Hematopoietic multipotent progenitor cell treated with erythropoietin and hydrocortisone succinate and interleukin-3 and kit ligand, for 4 days (in vitro differentiated cells): ENCODE results near the gene PEAK1.
A peak's percentile ranks its signal among the peaks of the same experiment; 100 is the strongest.
"Not testable (repeated sequence)": the region's sequence is repeated elsewhere in the genome, so short reads cannot be mapped to it uniquely, and the experiment has no call there.

Source experiments
- DNase-seq: peaks from one replicate; pipeline ENCODE4 v3.0.0-alpha.2; 2015

Gene PEAK1

DNA sequence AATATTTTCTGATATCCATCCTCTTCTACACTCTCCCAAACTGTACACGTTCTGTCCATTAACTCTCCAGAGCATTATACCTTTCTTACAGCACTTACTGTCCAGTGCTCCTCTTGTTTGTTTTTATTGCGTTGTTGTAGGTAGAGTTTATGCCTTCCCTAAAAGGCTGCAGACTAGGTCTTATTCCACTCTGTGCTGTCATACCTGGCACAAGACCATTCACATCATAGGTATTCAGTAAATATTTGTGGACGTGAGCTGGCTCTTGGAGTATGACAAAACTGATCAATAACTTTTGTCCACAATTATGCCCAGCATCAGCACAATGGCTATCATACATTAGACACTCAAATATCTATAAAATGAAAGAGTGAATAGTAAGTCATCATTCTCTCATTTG, 5.2 kb upstream of the PEAK1 start:
- DNase-seq = no peak

DNA sequence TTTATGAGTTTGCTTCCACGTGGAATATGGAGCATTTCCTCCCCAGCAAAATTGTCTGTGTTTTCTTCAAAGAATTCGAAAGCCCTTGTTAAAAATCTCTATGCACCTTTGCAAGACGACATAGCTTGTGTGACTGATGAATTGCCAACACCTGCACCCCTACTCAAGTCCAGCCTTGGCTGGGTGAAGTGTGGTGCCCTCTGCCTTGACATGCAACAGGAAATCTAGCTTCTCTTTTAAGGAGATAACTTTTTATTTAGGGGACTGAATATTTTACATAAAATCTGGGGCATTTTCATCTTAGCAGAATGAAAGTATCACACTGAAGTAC, 1.4 kb upstream of the PEAK1 start:
- DNase-seq = peak; percentile 43

DNA sequence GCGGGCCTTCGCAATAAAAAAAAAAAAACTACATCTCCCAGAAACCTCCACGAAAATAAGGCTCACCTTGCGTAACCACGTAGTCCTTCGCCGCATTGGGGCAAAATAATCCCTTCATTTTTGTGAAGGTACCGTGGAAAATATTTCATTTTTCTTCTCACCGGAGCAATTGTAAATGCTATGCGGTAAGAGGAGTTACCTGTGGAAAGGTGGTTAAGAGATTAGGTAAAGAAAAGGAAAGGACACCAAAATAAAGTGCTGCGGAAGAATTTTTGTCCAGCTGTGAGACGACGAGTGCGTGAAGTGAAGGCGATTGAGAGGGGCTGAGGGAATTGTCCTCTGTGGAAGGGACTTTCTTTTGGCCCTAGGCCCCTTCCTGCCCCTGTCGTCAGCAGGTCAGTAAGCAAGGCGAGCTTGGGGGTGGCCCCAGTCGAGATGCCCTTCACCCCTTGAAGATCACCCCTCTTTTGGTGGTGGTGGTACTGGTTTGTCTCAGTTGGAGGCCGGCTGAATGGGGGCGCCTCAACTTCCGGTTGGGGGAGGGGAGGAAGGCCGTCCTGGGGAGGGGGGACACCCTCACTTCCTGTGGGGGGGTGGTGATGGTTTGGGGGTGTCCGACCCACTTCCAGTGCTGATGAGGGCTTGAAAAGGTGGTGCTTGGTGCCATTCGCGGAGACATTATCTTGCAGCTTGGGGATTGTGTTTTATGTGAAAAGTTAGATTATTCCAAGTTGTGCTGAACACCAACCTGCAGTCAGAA, 886 bp upstream of the PEAK1 start, which contains the start of gene HMG20A:
TSS of gene HMG20A (plus strand) at position 279 of the 760 bp plus-strand sequence. CDS start 37,520 bp downstream, outside the sequence.
- DNase-seq = peak; percentile 91

- DNase-seq = peak; percentile 55
Measured at GRCh38 chr15:77418966-77419835, 703 bp downstream of the PEAK1 start.

DNA sequence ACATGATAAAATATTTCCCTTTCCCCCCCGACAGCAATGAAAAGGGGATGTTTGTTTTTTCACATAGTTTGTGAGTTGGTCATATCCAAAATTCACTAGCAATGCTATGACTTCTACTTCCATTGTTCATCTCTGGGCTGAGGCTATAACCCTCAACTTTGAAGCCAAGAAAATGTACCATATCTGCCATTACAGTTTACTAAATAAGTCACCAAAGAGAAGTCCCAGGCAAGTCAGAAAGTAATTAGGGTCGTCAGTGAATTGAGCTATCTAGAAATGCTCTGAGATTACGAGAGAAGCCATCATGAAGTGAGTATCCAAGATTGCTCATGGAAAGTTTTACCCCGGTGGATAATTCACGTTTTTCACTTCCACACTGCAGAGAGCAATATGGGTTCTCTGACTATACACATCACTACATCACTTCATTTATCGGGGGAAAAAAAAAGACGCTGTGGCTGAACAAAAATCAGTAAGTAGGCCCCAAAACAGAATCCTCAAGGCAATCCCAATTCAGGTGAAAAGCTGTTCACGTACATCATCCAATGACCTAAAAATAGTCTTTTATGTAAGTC, 1.4 kb downstream of the PEAK1 start:
- no peak for DNase-seq

DNA sequence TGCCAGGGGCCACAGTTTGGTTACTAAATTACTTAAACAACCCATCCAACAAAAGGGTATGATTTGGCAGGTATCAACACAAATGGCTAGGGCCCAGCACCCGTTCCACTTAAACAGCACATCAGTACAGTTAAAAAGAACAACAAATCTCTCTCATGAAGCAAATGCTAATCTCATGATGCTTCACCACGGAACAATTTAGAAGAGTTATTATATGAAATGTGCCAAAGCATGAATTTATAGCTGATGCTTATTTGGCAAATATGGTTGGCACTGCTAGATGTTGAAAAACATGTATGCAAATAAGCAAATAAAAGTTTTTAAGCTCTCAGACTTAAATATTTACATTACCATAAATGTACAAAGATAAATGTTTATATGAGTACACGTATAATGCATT, 2.3 kb downstream of the PEAK1 start:
- no peak for DNase-seq

- DNase-seq = no peak
Measured at GRCh38 chr15:77416954-77417353, 3.0 kb downstream of the PEAK1 start.

- DNase-seq = peak; percentile 14
Measured at GRCh38 chr15:77416148-77416455, 3.8 kb downstream of the PEAK1 start.

- DNase-seq = peak; percentile 14
Measured at GRCh38 chr15:77415450-77416147, 4.3 kb downstream of the PEAK1 start.

GRCh38 chr15:77414789-77415442, 5.0 kb downstream of the PEAK1 start:
- peak; percentile 66 for DNase-seq

DNA sequence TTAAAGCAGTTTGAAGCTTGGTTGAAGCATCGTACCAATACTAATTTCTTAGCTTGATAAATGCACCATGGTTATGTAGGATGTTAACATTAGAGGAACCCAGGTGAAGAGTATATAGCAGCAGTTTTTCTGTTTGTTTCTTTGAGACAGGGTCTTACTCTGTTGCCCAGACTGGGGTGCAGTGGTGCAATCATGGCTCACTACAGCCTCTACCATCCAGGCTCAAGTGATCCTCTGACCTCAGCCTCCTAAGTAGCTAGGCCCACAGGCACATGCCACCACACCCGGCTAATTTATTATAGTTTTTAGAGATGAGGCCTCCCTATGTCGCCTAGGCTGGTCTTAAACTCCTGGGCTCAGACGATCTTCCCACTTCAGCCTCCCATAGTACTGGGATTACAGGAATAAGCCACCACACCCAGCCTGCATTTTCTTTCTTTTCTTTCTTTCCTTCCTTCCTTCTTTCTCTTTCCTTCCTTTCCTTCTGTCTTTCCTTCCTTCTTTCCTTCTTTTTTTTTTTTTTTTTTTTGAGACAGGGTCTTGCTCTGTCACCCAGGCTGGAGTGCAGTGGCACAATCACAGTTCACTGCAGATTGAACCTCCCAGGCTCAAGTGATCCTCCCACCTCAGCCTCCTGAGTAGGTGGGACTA, 6.1 kb downstream of the PEAK1 start:
- peak; percentile 21 for DNase-seq

DNA sequence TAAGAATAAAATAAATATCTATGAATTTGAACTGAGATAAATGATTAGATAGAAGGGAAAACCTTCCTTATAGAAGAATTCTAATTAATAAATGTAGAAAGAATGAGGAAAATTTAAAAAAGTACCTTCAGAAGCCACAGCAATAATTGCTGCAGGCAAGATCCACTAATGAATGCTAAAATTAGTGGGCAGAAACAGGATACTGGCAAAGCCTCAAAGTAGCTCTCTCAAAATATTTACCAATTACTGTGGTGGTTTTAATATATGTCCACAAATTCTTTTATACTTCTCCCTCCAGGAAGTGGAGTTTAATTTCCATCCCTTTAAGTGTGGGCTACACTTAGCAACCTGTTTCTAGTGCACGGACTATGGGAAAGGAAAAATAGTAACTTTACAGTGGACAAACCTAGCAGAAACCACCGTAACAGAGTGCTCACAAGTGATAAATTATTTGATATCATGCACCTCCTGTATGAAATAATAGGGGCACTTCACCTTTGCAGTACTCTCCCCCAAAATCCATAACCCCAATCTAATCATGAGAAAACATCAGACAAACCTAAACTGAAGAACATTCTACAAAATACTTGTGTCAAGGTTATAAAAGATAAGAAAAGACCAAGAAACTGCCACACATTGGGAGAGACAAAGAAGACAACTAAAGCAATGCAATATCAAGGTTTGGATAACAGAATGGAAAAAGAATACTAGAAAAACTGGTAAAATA, 6.8 kb downstream of the PEAK1 start:
- peak; percentile 42 for DNase-seq

- DNase-seq = no peak
Measured at GRCh38 chr15:77411619-77411976, 8.3 kb downstream of the PEAK1 start.

DNA sequence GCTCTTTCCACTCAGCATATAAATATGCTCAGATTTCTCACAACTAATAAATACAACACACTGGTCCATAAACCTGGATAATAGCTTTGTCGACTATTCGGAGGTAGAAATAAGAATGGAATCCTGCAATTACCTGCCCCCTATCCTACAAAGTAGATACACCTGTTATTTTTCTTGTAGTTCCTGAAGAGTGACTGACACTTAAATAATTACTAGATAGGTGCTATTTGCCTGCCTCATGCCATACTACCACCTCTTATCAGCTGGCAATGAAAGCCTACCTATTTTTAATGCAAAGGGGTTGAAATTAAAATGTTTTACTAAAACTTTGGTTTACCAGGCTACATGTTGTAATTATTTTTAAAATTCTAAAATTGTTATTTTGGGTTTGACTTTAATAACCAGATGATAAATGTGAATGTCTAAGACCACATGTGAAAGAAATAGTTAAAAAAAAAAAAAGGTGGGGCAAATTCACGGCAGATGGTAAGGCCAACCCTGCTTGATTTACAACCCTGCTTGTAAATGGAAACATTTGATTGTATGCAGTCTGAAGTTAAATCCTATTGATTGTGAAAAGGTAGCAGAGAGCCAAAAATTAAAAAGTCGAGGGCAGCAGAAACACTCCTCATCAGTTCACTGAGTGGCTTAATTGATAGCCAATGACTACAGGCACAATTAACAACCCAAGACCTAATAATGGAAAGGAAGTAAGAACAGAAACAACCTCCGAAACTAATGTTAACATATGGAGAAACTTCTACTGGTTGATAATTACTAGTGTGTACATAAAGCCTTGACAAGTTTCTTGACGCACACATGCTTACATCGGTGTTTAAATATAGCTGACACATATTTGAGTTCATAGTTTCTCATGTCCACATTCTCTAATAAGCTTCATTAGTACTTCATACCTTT, 8.9 kb downstream of the PEAK1 start:
- no peak for DNase-seq

GRCh38 chr15:77410157-77410500, 9.8 kb downstream of the PEAK1 start:
- DNase-seq = not testable (repeated sequence)

GRCh38 chr15:77409259-77410156, 10.4 kb downstream of the PEAK1 start:
- peak; percentile 68 for DNase-seq

DNA sequence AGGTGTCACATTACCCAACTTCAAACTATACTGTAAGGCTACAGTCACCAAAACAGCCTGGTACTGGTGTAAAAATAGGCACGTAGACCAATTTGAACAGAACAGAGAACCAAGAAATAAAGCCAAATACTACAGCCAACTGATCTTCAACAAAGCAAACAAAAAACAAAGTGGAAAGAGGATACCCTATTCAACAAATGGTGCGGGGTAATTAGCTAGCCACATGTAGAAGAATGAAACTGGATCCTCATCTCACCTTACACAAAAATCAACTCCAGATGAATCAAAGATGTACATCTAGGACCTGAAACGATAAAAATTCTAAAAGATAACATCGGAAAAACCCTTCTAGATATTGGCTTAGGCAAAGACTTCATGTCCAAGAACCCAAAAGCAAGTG, 13.1 kb downstream of the PEAK1 start:
- no peak for DNase-seq

GRCh38 chr15:77406173-77406759, 13.6 kb downstream of the PEAK1 start:
- not testable (repeated sequence) for DNase-seq

DNA sequence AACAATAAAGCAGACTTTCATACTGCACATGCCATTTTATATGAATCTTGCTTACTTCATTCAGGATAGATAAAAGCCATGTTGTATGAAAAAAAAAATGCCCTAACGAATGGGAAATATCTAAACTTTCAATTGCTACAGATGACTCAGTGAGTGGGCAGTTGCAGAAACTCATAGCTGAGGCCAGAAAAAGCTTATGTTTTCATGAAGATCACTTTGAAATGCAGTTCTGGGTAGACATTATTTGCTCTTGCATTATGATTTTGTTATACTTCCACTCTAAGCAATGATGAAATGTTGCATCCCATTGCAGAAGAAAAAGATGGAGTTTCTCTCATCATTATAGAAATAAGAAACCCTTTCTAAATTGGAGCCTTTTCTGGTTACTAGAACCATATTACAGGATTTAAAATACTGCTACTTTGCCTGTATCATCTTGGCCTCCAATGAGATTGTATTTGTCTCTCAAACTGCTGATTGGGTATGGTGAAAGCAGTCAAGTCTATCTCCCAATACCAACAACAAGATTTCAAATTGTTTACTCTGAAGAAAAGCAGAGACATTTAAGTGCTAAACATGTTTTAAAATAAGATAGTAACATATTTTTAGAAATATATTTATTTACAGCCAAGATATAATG, 17.0 kb downstream of the PEAK1 start:
- DNase-seq = no peak
